HG02852 (cell line): ENCODE results near the gene REPIN1.

Experiments
- ATAC-seq: cut with Tn5 transposase; IDR thresholded peaks from one replicate; pipeline ENCODE4 v1.9.1; 2021; ENCODE audit warnings: mild to moderate bottlenecking, moderate library complexity; ENCODE audit not compliant: unreplicated experiment

The REPIN1 gene

DNA sequence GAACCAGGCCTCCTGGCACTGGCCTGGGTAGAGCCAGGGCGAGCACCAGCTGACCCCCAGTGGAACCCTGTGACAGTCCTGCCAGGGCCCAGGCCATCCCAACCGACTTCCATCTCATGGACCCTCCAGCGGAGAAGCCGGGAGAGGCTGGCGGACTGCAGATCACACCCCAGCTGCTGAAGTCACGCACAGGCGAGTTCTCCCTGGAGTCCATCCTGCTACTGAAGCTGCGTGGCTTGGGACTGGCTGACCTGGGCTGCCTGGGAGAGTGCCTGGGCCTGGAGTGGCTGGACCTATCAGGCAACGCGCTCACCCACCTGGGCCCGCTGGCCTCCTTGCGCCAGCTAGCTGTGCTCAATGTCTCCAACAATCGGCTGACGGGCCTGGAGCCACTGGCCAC is 31.9 kb upstream of the REPIN1 start:
- no peak for ATAC-seq

DNA sequence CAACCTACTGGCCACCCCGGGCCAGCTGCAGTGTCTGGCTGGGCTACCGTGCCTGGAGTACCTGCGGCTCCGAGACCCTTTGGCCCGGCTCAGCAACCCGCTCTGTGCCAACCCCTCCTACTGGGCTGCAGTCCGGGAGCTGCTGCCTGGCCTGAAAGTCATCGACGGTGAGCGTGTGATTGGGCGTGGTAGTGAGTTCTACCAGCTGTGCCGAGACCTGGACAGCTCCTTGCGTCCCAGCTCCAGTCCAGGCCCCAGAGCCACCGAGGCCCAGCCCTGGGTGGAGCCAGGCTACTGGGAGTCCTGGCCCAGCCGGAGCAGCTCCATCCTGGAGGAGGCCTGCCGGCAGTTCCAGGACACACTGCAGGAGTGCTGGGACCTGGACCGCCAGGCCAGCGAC is 31.4 kb upstream of the REPIN1 start:
- no peak for ATAC-seq

DNA sequence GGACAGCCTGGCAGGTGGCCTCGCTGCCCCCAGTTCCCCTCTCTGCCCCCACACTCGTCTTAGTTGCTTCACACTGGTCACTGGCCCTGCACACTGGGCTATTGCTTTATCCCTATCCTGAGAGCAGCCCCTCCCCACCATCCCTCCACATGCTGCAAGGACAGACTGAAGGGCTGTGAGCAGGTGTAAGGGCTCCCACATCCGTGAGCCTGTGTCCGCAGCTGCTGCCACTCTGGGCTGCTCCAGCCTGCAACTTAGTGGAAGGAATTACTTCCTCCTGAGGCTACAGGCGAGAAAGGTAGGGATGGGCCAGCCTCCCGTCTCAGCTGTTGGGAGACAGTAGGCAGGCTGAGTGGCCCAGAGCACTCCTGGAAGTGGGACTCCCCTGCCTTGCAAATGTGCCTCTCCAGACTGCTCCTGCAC is 31.0 kb upstream of the REPIN1 start:
- ATAC-seq = no peak

DNA sequence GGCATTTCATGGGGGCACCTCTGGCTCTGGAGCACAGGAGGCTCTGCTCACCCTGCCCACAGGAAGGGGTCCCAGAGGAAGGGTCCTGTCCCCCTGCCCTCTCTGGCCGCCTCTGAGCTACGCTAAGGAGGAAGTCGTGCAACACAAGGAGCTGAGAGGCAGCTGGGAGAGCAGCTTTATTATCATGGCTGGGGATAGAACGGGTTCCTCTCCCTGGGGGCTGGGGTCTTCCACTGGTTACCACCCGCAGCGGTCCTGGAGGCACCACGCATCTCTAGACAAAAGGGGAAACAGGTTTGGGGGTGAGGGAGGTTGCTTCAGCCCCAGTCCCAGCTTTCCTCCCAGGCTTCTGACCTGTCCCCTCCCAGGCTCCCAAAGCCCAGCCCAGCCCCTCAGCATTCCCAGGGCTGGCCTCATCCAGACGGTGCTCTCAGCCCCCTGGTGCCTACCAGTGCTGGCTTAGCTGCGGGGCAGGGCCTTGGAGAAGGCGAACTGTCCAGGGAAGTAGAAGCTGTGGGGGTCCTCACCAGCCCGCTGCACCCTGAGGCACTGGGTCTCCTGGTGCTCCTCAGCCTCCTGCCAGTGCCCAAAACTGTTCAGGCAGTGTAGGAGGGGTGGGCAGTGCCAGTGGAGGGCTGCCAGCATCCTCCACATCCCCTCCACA is 30.3 kb upstream of the REPIN1 start:
- ATAC-seq = no peak

DNA sequence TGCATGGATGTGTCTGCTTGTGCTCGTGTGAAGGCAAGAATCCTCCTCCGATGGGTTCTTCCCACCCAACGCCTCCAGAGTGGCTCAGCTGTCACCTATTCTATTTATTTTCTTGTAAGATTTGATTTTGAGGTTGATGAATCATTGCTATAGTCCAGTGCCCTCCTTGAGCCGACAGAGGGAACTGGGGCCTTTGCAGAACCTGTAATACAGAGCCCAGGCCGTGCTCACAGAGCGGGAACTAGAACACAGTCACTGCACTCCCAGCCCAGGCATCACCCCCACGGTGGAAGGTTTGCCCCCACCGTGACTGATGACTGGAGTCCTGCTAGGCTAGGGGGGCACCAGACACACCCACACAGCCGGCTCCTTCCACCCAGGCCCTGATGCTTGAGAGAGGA is 29.2 kb upstream of the REPIN1 start:
- ATAC-seq = no peak

DNA sequence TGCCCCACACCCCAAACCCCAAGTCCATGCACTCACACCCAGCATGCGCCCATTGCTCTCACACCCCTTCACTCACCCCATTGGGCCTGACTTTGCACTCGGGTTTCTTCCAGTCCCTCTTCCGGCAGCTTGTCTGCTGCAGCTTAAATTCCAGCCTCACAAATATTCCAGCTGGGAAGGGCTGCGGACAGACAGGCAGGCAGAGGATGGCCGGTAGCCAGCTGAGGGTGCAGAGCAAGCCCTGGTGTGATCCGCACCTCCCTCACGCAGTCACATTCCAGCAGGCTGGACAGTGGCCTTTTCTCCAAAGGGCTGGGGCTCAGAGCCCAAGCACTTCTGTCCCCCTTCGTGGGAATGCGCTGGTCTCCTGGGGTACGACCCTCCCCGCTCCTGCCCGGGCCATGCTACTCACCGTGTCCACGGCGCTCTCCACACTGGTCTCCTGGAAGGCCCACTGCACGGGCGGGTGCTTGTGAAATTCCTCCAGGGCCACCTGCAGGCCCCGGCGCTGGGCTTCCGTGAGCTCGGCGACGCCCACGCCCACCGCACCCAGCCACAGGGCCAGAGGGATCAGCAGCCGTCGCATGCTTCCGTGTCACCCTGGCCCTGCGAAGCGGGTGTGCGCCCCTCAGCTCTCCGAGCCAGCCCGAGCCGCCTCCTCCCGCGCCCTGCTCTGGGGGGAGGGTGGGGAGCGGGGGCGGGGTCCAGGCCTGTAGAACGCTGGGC is 28.4 kb upstream of the REPIN1 start:
- no peak for ATAC-seq

DNA sequence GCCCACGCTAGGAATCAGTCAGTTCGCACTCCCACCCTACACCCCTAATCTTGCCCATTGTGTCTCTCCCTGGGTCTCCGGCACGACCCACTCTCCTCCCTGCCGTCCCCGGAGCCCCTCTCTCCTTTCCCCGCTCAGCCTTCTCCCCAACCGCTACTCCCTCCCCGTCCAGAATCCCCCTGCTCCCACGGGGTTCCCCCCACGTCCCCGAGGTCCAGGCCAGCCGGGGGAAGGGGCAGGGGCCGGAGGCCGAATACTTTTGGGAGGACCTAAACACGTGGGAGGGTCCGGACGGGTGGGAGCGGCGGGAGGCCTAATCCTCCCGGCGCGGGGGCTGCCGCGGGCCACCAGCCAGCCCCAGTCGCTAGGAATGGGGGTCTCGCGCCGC is 27.8 kb upstream of the REPIN1 start:
- no peak for ATAC-seq

DNA sequence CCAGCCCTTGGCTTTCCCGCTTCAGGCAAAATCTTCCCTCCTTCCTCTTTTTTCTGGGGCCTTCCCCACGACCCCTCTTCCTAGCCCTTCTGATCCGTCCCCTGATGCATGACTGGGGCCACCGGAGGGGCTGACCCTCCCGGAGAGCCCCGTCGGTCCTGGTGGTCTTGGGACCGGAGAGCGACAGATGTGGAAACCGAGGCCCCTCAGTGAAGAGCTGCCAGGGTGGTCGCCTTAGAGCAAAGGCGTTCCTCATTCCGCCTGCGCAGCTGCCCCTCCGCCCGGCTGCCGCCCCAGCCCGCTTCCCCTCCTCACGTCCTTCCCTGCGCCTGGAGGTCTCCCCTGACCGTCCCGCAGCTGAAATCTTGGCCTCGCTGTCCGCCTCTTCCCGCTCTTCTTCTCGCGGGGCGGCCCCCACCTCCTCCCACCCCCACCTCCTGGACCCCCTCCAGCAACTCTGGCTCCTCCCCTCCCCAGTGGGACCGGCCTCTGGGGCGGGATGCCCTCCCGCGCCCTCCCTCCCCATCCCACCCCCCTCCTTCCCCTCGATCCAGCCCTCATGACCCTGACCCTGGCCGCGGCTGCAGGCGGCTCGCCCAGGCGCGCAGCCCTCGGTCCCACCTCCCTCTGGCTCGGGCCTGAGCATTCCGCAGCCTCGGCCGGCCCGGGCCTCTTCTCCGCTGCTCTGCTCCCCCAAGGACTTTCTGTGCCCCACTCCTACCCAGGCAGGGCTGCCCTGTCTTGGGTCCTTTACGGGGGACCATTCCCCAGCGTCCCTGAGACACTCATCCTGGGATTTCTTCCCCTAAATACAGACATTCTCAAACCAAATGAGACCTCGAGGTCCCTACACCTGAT is 27.1 kb upstream of the REPIN1 start, which contains the start of gene RARRES2:
Gene RARRES2 (minus strand): TSS at position 367 of the 858 bp plus-strand sequence. CDS start 1,020 bp downstream, outside the sequence.
- ATAC-seq = no peak

DNA sequence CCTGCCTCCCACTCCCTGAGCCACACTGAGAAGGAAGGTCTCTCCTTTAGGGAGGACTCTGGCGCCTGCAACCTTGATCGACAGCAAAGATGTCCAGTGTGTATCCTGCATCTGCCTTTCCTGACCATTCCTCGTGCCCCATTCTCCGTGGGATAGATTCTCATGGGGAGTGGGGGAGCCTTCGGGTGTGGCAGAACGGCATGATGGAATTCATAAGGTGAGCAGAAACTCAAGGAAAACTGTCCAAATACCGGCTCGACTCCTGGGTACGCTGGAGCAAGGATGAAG is 26.6 kb upstream of the REPIN1 start:
- ATAC-seq = no peak

DNA sequence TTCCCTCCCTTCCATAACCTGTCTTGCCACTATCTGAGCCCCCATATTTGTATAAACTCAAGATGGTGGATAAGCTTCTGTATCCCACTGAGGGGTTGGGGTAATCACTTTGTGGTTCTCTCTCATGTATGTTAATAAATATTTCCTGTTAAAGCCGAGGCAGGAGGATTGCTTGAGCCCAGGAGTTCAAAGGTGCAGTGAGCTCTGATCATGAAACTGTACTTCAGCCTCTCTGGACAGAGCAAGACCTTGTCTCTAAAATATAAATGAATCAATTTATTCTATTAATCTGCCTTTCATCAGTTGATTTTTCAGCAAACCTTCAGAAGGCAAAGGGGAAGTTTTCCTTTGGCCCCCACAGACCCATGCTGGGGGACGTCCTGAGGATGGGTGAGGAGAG is 25.4 kb upstream of the REPIN1 start:
- no peak for ATAC-seq

DNA sequence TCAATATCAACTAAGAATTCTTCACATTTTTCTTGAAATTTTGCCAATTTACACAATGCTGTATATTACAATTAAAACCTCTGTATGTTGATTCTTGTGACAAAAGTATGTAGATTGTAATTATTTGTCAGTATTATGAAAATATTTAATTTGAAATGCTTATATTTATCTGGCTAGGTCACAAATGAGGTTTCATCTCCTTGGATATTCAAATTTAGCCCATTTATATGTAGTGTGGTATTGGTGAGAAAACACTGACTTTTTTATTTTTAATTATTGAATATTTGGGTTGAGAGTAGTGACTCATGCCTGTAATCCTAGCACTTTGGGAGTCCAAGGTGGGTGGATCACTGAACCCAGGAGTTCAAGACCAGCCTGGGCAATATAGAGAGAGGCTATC is 24.3 kb upstream of the REPIN1 start:
- ATAC-seq = no peak

DNA sequence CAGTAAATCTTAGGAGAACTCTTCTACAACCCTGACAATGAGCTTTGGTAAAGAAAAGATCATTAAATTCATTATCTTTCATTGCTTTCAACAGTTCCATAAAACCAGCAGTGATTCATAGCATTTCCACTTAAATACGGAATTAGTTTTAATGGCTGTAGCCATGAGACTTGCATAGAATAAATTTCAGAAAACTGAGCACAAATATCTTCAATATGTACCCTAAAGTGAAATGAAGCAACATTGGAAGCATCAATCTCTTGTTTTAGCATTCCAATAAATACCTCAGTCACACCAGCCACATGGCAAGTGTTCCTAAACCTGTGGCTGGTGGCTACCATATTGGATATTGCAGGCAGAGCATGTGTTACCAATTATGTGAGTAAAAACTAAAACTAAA is 23.6 kb upstream of the REPIN1 start:
- ATAC-seq = no peak

DNA sequence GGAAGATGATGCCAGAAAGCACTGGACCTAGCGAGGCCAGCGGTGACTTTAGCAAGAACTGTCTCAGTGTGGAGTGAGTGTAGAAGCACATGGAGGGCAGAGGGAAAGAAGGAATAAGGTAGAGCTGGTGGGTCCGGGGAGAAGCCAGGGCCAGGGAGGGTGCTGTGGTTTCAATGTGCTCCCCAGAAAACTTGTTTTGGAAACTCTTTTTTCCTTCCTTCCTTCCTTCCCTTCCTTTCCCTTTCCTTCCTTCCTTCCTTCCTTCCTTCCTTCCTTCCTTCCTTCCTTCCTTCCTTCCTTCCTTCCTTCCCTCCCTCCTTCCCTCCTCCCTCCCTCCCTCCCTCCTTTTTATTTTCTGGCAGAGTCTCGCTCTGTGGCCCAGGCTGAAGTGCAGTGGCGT is 21.7 kb upstream of the REPIN1 start:
- no peak for ATAC-seq

DNA sequence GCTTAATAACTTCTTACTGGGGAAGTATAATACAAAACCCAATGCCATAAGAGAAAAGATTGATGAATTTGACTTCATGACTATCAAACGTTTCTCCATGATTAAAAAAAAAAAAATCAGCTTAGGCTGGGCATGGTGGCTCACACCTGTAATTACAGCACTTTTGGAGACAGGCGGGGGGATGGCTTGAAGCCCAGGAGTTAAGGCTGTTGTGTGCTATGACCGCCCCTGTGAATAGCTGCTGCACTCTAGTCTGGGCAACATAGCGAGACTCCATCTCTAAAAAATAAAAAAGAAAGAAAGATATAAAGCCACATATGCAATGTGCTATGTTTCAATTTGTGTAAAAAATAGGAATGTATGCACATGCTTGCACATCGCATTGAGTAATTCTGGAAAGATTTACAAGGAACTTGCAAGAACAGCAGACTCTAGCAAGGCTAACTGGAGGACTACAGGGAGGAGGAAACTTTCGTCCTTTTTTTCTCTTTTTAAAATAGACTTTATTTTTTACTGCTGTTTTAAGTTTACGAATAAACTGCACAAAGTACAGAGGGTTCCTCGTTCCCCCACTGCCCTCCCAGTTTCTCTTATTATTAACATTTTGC is 16.9 kb upstream of the REPIN1 start:
- no peak for ATAC-seq

DNA sequence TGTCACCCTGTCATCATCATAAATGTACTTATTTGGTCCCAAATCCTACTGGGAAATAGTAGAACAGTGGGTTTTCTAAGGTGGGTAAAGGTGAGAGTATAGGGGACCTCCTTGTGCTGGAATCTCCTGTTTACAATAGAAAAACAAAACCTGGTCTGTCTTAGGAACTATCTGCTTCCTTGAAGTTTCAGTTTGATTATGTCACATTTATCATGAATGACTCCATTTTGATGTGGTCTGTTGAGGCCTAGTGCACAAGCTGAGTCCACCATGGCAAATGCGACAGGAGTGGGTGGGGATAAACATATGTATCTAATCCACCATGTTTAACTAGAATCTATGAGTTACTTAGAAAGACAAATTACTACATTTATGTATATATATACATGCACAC is 13.0 kb upstream of the REPIN1 start:
- ATAC-seq = no peak

DNA sequence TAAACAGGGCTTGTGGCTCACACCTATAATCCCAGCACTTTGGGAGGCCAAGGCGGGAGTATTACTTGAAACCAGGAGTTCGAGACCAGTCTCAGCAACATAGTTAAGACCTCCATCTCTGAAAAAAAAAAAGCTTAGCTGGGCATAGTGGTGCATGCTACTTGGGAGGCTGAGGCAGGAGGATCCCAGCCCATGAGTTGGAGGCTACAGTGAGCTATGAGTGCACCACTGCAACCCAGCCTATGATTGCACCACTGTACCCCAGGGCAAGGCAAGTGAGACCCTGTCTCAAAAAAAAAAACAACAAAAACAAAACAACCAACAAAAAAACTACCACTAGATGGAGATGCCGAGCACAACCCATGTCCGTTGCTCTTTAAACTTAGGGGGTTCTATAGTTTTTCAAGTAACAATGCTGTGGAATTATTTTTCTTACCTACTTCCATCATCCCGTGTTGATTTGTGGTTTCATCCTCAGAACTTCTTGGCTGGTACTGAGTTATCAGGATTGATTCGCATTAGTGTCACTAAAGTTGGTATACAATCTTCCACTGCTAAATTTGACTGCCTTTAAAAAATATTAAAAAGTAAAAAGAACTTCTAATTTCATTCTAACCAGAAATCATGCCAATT is 12.2 kb upstream of the REPIN1 start:
- ATAC-seq = no peak

DNA sequence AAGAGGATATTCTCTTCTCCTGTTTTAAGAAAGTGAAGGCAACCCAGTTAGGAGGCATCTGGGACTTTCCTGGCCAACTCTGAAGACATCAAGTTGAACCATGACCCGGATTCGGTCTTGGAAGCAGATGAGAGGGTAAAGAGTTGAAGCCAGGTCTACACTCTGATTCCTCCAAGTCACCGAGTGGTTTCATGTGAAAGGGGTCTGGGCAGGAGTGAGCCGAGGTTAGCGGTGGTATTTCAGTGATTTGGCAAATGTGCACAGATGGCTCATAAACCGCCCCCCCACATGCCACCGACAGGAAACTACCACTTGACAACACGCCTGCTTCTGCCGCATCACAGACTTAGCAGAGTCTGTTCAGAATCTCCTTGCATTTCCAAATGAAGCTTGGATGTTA is 11.4 kb upstream of the REPIN1 start:
- ATAC-seq = peak; percentile 54

DNA sequence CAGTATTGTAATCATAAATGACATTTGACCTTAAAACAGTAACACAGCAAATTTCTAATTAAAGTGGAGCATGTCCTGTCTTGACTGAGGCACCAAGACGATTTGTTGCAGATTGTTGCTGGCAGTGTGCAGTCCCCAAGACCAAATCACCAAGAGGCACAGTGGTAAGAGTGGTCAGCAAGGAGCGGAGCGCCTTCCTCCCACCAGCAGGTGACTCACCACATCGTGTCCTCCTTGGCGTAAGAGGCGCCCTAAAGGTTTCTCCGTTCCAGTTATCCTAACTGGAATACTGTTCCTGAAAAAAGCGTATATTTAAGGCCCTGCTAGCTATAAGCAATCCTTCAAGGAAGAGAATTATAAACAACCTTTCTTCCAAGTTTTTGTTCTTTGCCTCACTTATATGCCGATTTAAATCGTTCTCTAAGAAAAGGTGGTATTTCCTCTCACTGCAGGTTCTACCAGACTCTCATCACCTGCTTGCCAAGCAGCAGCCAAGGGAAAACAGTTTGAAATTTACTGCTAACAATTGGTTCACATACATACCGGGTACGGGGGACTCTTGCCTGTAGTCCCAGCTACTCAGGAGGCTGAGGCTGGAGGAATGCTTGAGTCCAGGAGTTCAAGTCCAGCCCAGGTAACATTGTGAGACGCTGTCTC is 10.7 kb upstream of the REPIN1 start:
- ATAC-seq = no peak

DNA sequence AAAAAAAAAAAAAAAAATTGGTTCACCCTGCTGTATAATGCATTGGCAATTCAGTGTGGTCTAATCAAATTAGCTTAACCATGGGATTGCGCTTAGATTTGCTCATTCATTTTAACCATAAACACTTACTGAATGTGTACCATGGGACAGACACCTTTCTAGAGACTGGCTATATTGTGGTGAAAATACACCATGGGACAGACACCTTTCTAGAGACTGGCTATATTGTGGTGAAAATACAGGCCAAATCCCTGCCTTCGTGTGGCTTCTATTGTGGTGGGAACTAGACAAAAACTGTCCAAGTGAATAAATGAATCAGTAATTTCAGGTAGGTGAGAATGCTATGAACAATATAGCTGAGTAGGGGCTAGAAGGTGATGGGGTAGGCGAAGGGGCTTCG is 10.2 kb upstream of the REPIN1 start:
- ATAC-seq = no peak

DNA sequence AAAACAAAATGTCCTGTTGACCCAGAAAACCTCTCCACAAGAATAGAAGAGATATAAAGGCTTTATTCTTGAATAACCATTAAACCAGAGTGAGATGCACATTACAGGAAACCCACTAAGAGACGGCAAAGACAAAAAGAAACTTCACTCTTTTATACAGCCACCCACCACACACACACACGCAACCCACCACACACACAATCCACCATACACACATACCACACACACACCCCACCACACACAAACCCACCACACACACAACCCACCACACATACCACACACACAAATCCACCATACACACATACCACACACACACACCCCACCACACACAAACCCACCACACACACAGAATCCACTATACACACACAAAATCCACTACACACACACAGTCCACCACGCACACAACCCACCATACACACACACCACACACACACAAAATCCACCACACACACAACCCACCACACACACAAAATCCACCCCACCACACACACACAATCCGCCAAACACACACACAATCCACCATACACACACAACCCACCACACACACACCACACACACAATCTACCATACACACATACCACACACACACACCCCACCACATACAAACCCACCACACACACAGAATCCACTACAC is 9.5 kb upstream of the REPIN1 start:
- ATAC-seq = no peak
